GM23338 (cell line): Measurements from ENCODE around the gene CDIPT. TPM values are rescaled to one million over a fixed set of nuclear protein-coding genes. Genes with fewer than 3 reads are reported as not detected.

ENCODE experiments used
- ATAC-seq: fragments of 200-7000 bp; cut with Tn5 transposase; 3 replicates; pipeline ENCODE4 v1.9.1; 2020
- DNase-seq: peaks from one replicate; pipeline ENCODE4 v3.0.0-alpha.2; 2015; ENCODE audit warnings: low spot score
- H2AFZ ChIP-seq: fragments of 200-600 bp; sonication (generic); 2 replicates; pipeline ENCODE4 v1.8.0; 2016; ENCODE audit warnings: antibody characterized with exemption, mild to moderate bottlenecking, moderate library complexity
- H3F3A ChIP-seq: fragments of 200-600 bp; sonication (generic); replicated peaks from 2 replicates; pipeline ENCODE4 v1.8.0; 2017; ENCODE audit warnings: antibody characterized with exemption, mixed run types, low read depth
- H3K27ac ChIP-seq: fragments of 200-600 bp; sonication (generic); 2 replicates; pipeline ENCODE4 v1.6.1; 2016; ENCODE audit warnings: low read depth
- H3K27me3 ChIP-seq: fragments of 200-600 bp; sonication (generic); 2 replicates; pipeline ENCODE4 v1.8.0; 2016; ENCODE audit warnings: mild to moderate bottlenecking, mixed run types, moderate library complexity; ENCODE audit not compliant: insufficient read depth
- H3K36me3 ChIP-seq: fragments of 200-600 bp; sonication (generic); 2 replicates; pipeline ENCODE4 v1.8.0; 2016; ENCODE audit warnings: mild to moderate bottlenecking; ENCODE audit not compliant: insufficient read depth
- H3K4me1 ChIP-seq: fragments of 200-600 bp; sonication (generic); 2 replicates; pipeline ENCODE4 v1.8.0; 2016; ENCODE audit warnings: mild to moderate bottlenecking, moderate library complexity; ENCODE audit not compliant: insufficient read depth
- H3K4me2 ChIP-seq: fragments of 200-600 bp; sonication (generic); 2 replicates; pipeline ENCODE4 v1.7.1; 2017; ENCODE audit warnings: mixed run types
- H3K4me3 ChIP-seq: fragments of 200-600 bp; sonication (generic); 2 replicates; pipeline ENCODE4 v1.6.1; 2016; ENCODE audit warnings: mixed run types
- H3K79me2 ChIP-seq: fragments of 200-600 bp; sonication (generic); replicated peaks from 2 replicates; pipeline ENCODE4 v1.8.0; 2017; ENCODE audit warnings: mild to moderate bottlenecking; ENCODE audit not compliant: insufficient read depth
- H3K9me2 ChIP-seq: fragments of 200-600 bp; sonication (generic); 2 replicates; pipeline ENCODE4 v1.8.0; 2017; ENCODE audit not compliant: insufficient read depth
- H4K20me1 ChIP-seq: fragments of 200-600 bp; sonication (generic); replicated peaks from 2 replicates; pipeline ENCODE4 v1.8.0; 2017; ENCODE audit warnings: mild to moderate bottlenecking; ENCODE audit not compliant: insufficient read depth
- H3K27ac Mint-ChIP-seq: 2 replicates; pipeline ENCODE4 v1.8.0; 2020; ENCODE audit warnings: inconsistent platforms, mild to moderate bottlenecking, moderate library complexity, mixed read lengths
- H3K27me3 Mint-ChIP-seq: 3 replicates; pipeline ENCODE4 v1.8.0; 2022; ENCODE audit warnings: low read depth, mild to moderate bottlenecking, moderate library complexity, mixed read lengths, inconsistent platforms; ENCODE audit not compliant: insufficient read depth, poor library complexity
- H3K36me3 Mint-ChIP-seq: 3 replicates; pipeline ENCODE4 v1.8.0; 2021; ENCODE audit warnings: low read depth, mild to moderate bottlenecking, inconsistent platforms, moderate library complexity, mixed read lengths
- H3K4me1 Mint-ChIP-seq: 3 replicates; pipeline ENCODE4 v1.8.0; 2020; ENCODE audit warnings: mild to moderate bottlenecking, inconsistent platforms, mixed read lengths
- H3K4me3 Mint-ChIP-seq: 3 replicates; pipeline ENCODE4 v1.8.0; 2021; ENCODE audit warnings: moderate library complexity, mild to moderate bottlenecking, inconsistent platforms, mixed read lengths
- H3K9me3 Mint-ChIP-seq: 3 replicates; pipeline ENCODE4 v1.8.0; 2020; ENCODE audit warnings: moderate library complexity, mild to moderate bottlenecking, inconsistent platforms, mixed read lengths
- CREB1 ChIP-seq: fragments of 250-450 bp; sonication (Bioruptor Pico); IDR thresholded peaks from 2 replicates; pipeline ENCODE4 v1.5.0; 2020; ENCODE audit warnings: low read depth, mild to moderate bottlenecking, moderate library complexity
- EZH2 ChIP-seq: fragments of 200-600 bp; sonication (generic); IDR thresholded peaks from one replicate; pipeline ENCODE4 v1.8.0; 2017; ENCODE audit warnings: antibody characterized with exemption, mild to moderate bottlenecking, low read depth; ENCODE audit not compliant: unreplicated experiment
- EZH2phosphoT487 ChIP-seq: fragments of 200-600 bp; sonication (generic); IDR thresholded peaks from one replicate; pipeline ENCODE4 v1.8.1; 2018; ENCODE audit warnings: antibody characterized with exemption; ENCODE audit not compliant: unreplicated experiment
- JUNB ChIP-seq: IDR thresholded peaks from one replicate; pipeline ENCODE4 v1.6.1; 2016; ENCODE audit warnings: antibody characterized with exemption; ENCODE audit not compliant: unreplicated experiment
- POLR2AphosphoS5 ChIP-seq: IDR thresholded peaks from 2 replicates; pipeline ENCODE4 v1.6.1; 2016; ENCODE audit warnings: antibody characterized with exemption, low read depth
- STAT1 ChIP-seq: IDR thresholded peaks from one replicate; pipeline ENCODE4 v1.6.1; 2016; ENCODE audit warnings: antibody characterized with exemption; ENCODE audit not compliant: unreplicated experiment
- ZNF114 ChIP-seq: fragments of 250-450 bp; sonication (Bioruptor Pico); IDR thresholded peaks from 2 replicates; pipeline ENCODE4 v1.5.0; 2020; ENCODE audit warnings: mild to moderate bottlenecking, moderate library complexity
- polyA plus RNA-seq: library from polyadenylated mRNA; unstranded; fragments of >200 nt; fragmentation: Nextera tagmentation; extraction: Ambion mirVana; gene quantifications from 2 replicates; pipeline ENCODE4 v1.2.1, GENCODE V29; 2016
- total RNA-seq: library from RNA; depleted of rRNA; stranded (reverse); fragments of >200 nt; shearing (Covaris generic); gene quantifications from 2 replicates; pipeline ENCODE4 v1.2.3, GENCODE V29; 2014
- TF ChIP-seq, protein P1 (sequence below), 2 experiments: fragments of 200-600 bp in 1 of 2; sonication (generic) in 1 of 2; conservative IDR thresholded peaks; 2 replicates each; pipeline versions ENCODE4 v1.5.1 to v1.6.1; 2016 to 2017; ENCODE audit warnings: antibody characterized with exemption in 2 of 2, low read depth in 2 of 2, mild to moderate bottlenecking in 2 of 2, moderate library complexity in 1 of 2
- TF ChIP-seq, protein P2 (sequence below): fragments of 250-450 bp; sonication (Bioruptor Pico); IDR thresholded peaks from 2 replicates; pipeline ENCODE4 v1.5.0; 2020; ENCODE audit warnings: mild to moderate bottlenecking, moderate library complexity
- TF ChIP-seq, protein P3 (sequence below): IDR thresholded peaks from one replicate; pipeline ENCODE4 v1.6.1; 2018; ENCODE audit warnings: antibody characterized with exemption; ENCODE audit not compliant: unreplicated experiment

Gene CDIPT
- total and polyA plus RNA-seq, 2 experiments from 2014 or later = 36.2 to 78.1 TPM

DNA sequence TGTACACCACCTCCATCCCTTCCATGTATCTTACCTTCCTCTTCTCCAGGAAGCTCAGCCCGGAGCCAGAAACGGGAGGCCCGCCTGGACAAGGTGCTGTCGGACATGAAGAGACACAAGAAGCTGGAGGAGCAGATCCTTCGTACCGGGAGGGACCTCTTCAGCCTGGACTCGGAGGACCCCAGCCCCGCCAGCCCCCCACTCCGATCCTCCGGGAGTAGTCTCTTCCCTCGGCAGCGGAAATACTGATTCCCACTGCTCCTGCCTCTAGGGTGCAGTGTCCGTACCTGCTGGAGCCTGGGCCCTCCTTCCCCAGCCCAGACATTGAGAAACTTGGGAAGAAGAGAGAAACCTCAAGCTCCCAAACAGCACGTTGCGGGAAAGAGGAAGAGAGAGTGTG lies 43.5 kb downstream of the CDIPT start:
- no peaks in the 10 kb centered on the region for H3K9me2 ChIP-seq
- H4K20me1 ChIP-seq = 0 out of 2 replicates have a peak, but pooled peaks cover 5% of the 10 kb centered on the region
- DNase-seq = no peak
- H3F3A ChIP-seq = peaks cover 24% of the 10 kb centered on the region; the same call in 1 of the 2 replicates
- Mint-ChIP-seq H3K4me1 (peaks cover 35% of the 10 kb centered on the region), H3K36me3 (peaks cover 35% of the 10 kb centered on the region), H3K27me3 (peaks cover 14% of the 10 kb centered on the region), H3K4me3 (peak overlapping the region; percentile 21; the same call in 2 of the 3 replicates), H3K9me3 (peaks cover 4% of the 10 kb centered on the region; the same call in 1 of the 3 replicates), H3K27ac (no peak overlapping the region)
- TF ChIP-seq, protein P1, sequence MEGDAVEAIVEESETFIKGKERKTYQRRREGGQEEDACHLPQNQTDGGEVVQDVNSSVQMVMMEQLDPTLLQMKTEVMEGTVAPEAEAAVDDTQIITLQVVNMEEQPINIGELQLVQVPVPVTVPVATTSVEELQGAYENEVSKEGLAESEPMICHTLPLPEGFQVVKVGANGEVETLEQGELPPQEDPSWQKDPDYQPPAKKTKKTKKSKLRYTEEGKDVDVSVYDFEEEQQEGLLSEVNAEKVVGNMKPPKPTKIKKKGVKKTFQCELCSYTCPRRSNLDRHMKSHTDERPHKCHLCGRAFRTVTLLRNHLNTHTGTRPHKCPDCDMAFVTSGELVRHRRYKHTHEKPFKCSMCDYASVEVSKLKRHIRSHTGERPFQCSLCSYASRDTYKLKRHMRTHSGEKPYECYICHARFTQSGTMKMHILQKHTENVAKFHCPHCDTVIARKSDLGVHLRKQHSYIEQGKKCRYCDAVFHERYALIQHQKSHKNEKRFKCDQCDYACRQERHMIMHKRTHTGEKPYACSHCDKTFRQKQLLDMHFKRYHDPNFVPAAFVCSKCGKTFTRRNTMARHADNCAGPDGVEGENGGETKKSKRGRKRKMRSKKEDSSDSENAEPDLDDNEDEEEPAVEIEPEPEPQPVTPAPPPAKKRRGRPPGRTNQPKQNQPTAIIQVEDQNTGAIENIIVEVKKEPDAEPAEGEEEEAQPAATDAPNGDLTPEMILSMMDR (conservative IDR thresholded peaks at IDR 0.05; ENCODE audit: low read depth in 2 of 2) = peak; percentile 26 to 53
- no peak for TF ChIP-seq EZH2phosphoT487
- peaks cover 17% of the 10 kb centered on the region for H3K79me2 ChIP-seq
- no peak overlapping the region for H3K4me3 ChIP-seq
- H3K27ac ChIP-seq = no peak overlapping the region
- H3K4me2 ChIP-seq = no peak overlapping the region
- peaks cover 24% of the 10 kb centered on the region for H3K4me1 ChIP-seq
- no peak for ATAC-seq
- no peaks in the 10 kb centered on the region for H3K27me3 ChIP-seq
- peaks cover 13% of the 10 kb centered on the region for H3K36me3 ChIP-seq
- no peak overlapping the region for H2AFZ ChIP-seq

DNA sequence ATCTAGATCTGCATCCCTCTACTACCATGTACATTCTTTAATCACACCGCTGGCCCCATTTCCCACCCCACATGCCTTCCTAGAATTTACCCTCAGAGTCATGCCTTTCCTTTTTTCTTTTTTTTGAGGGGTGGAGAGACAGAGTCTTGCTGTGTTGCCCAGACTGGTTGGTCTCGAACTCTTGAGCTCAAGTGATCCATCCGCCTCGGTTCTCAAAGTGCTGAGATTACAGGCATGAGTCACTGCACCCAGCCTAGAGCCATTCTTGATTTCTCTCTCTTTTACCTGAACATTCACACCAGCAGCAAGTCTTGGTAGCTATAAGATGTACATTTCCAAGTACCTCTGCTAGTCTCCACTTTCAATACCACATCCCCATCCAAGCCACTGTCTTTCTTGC lies 44.9 kb downstream of the CDIPT start:
- 0 out of 2 replicates have a peak, but pooled peaks cover 5% of the 10 kb centered on the region for H4K20me1 ChIP-seq
- peaks cover 48% of the 10 kb centered on the region for H3K4me1 Mint-ChIP-seq
- no peak overlapping the region for H2AFZ ChIP-seq
- TF ChIP-seq STAT1 = no peak
- no peak for TF ChIP-seq EZH2phosphoT487
- no peak for TF ChIP-seq CREB1 (CRISPR knock-in tag)
- TF ChIP-seq, protein P2, sequence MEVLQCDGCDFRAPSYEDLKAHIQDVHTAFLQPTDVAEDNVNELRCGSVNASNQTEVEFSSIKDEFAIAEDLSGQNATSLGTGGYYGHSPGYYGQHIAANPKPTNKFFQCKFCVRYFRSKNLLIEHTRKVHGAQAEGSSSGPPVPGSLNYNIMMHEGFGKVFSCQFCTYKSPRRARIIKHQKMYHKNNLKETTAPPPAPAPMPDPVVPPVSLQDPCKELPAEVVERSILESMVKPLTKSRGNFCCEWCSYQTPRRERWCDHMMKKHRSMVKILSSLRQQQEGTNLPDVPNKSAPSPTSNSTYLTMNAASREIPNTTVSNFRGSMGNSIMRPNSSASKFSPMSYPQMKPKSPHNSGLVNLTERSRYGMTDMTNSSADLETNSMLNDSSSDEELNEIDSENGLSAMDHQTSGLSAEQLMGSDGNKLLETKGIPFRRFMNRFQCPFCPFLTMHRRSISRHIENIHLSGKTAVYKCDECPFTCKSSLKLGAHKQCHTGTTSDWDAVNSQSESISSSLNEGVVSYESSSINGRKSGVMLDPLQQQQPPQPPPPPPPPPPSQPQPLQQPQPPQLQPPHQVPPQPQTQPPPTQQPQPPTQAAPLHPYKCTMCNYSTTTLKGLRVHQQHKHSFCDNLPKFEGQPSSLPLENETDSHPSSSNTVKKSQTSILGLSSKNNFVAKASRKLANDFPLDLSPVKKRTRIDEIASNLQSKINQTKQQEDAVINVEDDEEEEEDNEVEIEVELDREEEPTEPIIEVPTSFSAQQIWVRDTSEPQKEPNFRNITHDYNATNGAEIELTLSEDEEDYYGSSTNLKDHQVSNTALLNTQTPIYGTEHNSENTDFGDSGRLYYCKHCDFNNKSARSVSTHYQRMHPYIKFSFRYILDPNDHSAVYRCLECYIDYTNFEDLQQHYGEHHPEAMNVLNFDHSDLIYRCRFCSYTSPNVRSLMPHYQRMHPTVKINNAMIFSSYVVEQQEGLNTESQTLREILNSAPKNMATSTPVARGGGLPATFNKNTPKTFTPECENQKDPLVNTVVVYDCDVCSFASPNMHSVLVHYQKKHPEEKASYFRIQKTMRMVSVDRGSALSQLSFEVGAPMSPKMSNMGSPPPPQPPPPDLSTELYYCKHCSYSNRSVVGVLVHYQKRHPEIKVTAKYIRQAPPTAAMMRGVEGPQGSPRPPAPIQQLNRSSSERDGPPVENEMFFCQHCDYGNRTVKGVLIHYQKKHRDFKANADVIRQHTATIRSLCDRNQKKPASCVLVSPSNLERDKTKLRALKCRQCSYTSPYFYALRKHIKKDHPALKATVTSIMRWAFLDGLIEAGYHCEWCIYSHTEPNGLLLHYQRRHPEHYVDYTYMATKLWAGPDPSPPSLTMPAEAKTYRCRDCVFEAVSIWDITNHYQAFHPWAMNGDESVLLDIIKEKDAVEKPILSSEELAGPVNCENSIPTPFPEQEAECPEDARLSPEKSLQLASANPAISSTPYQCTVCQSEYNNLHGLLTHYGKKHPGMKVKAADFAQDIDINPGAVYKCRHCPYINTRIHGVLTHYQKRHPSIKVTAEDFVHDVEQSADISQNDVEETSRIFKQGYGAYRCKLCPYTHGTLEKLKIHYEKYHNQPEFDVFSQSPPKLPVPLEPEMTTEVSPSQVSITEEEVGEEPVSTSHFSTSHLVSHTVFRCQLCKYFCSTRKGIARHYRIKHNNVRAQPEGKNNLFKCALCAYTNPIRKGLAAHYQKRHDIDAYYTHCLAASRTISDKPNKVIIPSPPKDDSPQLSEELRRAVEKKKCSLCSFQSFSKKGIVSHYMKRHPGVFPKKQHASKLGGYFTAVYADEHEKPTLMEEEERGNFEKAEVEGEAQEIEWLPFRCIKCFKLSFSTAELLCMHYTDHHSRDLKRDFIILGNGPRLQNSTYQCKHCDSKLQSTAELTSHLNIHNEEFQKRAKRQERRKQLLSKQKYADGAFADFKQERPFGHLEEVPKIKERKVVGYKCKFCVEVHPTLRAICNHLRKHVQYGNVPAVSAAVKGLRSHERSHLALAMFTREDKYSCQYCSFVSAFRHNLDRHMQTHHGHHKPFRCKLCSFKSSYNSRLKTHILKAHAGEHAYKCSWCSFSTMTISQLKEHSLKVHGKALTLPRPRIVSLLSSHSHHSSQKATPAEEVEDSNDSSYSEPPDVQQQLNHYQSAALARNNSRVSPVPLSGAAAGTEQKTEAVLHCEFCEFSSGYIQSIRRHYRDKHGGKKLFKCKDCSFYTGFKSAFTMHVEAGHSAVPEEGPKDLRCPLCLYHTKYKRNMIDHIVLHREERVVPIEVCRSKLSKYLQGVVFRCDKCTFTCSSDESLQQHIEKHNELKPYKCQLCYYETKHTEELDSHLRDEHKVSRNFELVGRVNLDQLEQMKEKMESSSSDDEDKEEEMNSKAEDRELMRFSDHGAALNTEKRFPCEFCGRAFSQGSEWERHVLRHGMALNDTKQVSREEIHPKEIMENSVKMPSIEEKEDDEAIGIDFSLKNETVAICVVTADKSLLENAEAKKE (CRISPR knock-in tag) = no peak
- TF ChIP-seq POLR2AphosphoS5 = no peak
- TF ChIP-seq ZNF114 = no peak
- TF ChIP-seq, protein P3, sequence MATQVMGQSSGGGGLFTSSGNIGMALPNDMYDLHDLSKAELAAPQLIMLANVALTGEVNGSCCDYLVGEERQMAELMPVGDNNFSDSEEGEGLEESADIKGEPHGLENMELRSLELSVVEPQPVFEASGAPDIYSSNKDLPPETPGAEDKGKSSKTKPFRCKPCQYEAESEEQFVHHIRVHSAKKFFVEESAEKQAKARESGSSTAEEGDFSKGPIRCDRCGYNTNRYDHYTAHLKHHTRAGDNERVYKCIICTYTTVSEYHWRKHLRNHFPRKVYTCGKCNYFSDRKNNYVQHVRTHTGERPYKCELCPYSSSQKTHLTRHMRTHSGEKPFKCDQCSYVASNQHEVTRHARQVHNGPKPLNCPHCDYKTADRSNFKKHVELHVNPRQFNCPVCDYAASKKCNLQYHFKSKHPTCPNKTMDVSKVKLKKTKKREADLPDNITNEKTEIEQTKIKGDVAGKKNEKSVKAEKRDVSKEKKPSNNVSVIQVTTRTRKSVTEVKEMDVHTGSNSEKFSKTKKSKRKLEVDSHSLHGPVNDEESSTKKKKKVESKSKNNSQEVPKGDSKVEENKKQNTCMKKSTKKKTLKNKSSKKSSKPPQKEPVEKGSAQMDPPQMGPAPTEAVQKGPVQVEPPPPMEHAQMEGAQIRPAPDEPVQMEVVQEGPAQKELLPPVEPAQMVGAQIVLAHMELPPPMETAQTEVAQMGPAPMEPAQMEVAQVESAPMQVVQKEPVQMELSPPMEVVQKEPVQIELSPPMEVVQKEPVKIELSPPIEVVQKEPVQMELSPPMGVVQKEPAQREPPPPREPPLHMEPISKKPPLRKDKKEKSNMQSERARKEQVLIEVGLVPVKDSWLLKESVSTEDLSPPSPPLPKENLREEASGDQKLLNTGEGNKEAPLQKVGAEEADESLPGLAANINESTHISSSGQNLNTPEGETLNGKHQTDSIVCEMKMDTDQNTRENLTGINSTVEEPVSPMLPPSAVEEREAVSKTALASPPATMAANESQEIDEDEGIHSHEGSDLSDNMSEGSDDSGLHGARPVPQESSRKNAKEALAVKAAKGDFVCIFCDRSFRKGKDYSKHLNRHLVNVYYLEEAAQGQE = no peak
- TF ChIP-seq JUNB = no peak
- no peak for TF ChIP-seq EZH2

More for the DNA sequence above, 44.9 kb downstream of the CDIPT start:
- 0 out of 2 replicates have a peak overlapping the region, but pooled peaks have one; percentile 19 for H3K27ac Mint-ChIP-seq
- peaks cover 38% of the 10 kb centered on the region for H3K4me1 ChIP-seq
- peaks cover 24% of the 10 kb centered on the region; the same call in 1 of the 2 replicates for H3F3A ChIP-seq
- peaks cover 13% of the 10 kb centered on the region for H3K36me3 ChIP-seq
- DNase-seq (no peak), ATAC-seq (no peak)
- H3K27ac ChIP-seq = no peak overlapping the region
- peak overlapping the region; percentile 98; the same call in 1 of the 2 replicates for H3K4me2 ChIP-seq
- no peaks in the 10 kb centered on the region for H3K27me3 ChIP-seq
- peaks cover 21% of the 10 kb centered on the region for H3K27me3 Mint-ChIP-seq
- peak overlapping the region; percentile 65 for H3K4me3 Mint-ChIP-seq
- peaks cover 4% of the 10 kb centered on the region; the same call in 1 of the 3 replicates for H3K9me3 Mint-ChIP-seq
- peaks cover 35% of the 10 kb centered on the region for H3K36me3 Mint-ChIP-seq
- peaks cover 23% of the 10 kb centered on the region for H3K79me2 ChIP-seq
- H3K9me2 ChIP-seq = no peaks in the 10 kb centered on the region
- peak overlapping the region; percentile 100; the same call in 1 of the 2 replicates for H3K4me3 ChIP-seq
